Stimulated activated CD8-positive, alpha-beta memory T cell treated with anti-CD3 and anti-CD28 coated beads, Interleukin-15, amount 100 ng/mL, for 4 hours (primary cell): ENCODE results near the gene MTF2.
A peak's percentile ranks its signal among the peaks of the same experiment; 100 is the strongest.
"Not testable (repeated sequence)": the region's sequence is repeated elsewhere in the genome, so short reads cannot be mapped to it uniquely, and the experiment has no call there.

Experiments
- DNase-seq, 2 donors: peaks; one replicate each; pipeline ENCODE4 v3.0.0-alpha.2; 2020; ENCODE audit warnings: low read depth in 2 of 2

MTF2 gene

GRCh38 chr1:93140106-93140505 lies 61.0 kb downstream of the MTF2 start:
- no peak for DNase-seq

GRCh38 chr1:93142161-93142560 lies 63.1 kb downstream of the MTF2 start:
- no peak for DNase-seq

DNA sequence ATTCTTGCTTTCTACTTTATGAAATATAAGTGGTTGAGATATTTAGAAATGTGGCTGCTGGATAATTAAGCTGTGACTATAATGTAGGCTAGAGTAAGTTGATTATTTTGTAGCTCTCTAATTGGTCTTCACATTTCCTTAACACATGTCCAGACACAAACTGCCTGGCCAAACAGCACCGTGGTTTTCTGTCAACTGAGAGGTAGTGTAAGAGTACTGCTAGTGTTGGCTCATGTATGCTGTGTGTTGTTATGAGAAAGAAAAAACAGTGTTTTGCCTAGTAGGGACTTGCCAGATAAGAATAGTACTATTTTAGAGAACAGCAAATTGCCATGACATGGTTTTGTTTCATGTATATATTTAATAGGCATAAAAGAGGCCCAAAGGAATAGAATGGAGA lies 64.1 kb downstream of the MTF2 start:
- no peak for DNase-seq

- no peak for DNase-seq
These were observed 64.7 kb downstream of the MTF2 start for GRCh38 chr1:93143769-93144168.

- no peak for DNase-seq
These were observed 68.9 kb downstream of the MTF2 start for GRCh38 chr1:93148001-93148400.

DNA sequence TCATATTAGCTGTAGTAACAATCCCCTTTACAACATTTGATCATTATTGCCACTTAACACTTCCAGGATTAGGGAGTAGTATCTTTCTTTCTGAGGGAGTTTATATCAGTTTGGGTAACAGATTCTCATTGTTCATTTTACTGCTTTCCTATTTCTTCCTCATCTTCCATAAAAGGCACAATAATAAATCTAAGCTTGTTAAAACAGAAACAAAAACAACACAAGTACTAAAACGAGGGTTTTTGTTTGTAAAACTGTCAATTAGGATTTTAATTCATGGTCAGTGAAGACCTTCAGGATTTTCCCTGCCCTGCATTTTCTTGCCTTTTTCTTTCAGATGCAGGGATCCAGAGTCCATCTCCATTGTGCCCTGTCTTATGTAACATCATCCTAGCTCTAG lies 71.6 kb downstream of the MTF2 start:
- DNase-seq: no peak

DNA sequence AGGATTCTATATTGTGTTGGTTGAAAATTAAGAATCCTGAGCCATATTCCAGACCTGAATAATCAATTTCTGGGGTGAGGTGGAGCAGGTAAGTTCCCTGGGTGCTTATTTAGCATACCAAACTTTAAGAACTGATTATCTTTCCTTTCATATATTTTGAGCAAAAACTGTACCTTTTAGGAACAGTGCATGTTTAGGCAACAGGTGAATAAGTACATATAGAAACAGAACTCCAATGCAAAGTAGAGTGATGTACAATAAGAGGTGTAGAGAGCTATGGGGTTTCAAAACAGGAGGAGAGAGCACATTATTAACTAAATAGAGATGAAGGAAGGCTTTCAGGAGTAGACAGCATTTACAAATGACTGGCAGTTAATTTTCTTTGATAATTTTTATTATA lies 72.4 kb downstream of the MTF2 start:
- no peak for DNase-seq

- no peak for DNase-seq
These were observed 73.8 kb downstream of the MTF2 start for GRCh38 chr1:93152835-93153234.

DNA sequence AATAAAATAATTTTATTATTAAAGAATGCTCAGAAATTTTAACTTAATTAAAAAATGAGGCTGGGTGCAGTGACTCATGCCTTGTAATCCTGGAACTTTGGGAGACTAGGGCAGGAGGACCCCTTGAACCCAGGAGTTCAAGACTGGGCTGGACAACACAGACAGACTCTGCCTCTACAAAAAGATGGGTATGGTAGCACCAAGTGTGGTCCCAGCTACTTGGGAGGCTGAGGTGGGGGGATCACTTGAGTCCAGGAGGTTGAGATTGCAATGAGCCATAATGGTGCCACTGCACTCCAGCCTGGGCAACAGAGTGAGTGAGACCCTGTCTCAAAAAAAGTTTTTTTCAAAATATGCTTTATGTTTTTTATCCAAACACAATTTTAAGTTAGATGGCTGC lies 75.8 kb downstream of the MTF2 start:
- no peak for DNase-seq

- DNase-seq: no peak
These were observed 76.3 kb downstream of the MTF2 start for GRCh38 chr1:93155335-93155734.

- DNase-seq: no peak
These were observed 80.3 kb downstream of the MTF2 start for GRCh38 chr1:93159337-93159736.

- DNase-seq: not testable (repeated sequence)
These were observed 84.2 kb downstream of the MTF2 start for GRCh38 chr1:93163314-93163713.

DNA sequence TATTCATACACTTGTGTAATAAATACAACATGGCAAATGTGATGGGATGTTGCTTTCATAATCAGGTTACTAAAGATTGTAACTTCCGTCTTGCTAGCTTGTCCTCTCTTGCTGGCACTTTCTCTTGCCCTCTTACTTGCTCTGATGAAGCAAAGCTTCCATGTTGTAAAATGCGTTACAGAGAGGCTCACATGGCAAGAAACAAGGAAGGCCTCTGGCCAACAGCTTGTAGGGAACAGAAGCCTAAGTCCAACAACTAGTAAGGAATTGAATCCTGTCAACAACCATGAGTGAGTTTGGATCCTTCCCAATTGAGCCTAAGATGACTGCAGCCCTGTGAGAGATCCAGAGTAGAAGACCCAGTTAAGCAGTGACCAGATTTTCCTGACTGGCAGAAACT lies 85.7 kb downstream of the MTF2 start:
- no peak for DNase-seq

GRCh38 chr1:93165895-93166294 lies 86.8 kb downstream of the MTF2 start:
- DNase-seq: not testable (repeated sequence)

DNA sequence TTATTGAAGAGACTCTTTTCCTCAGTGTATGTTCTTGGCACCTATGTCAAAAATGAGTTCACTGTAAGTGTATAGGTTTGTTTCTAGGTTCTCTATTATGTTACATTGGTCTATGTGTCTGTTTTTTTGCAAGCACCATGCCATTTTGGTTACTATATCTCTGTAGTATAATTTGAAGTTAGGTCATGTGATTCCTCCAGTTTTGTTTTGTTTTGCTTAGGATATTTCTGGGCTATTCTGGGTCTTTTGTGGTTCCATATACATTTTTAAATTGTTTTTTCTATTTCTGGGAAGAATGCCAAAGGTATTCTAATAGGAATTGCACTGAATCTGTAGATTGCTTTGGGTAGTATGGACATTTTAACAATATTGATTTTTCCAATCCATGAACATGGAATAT lies 87.9 kb downstream of the MTF2 start:
- no peak for DNase-seq

GRCh38 chr1:93170141-93170678 lies 91.1 kb downstream of the MTF2 start:
- not testable (repeated sequence) for DNase-seq

GRCh38 chr1:93171549-93172034 lies 92.5 kb downstream of the MTF2 start:
- DNase-seq: no peak

GRCh38 chr1:93172778-93173177 lies 93.7 kb downstream of the MTF2 start:
- no peak for DNase-seq

DNA sequence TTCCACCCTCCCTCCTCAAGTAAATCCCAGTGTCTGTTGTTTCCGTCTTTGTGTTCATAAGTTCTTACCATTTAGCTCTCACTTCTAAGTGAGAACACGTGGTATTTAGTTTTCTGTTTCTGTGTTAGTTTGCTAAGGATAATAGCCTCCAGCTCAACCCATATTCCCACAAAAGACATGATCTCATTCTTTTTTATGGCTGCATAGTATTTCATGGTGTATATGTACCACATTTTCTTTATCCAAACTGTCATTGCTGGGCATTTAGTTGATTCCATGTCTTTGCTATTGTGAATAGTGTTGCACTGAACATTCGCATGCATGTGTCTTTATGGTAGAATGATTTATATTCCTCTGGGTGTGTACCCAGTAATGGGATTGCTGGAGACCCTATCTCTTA lies 95.6 kb downstream of the MTF2 start:
- DNase-seq: not testable (repeated sequence)

DNA sequence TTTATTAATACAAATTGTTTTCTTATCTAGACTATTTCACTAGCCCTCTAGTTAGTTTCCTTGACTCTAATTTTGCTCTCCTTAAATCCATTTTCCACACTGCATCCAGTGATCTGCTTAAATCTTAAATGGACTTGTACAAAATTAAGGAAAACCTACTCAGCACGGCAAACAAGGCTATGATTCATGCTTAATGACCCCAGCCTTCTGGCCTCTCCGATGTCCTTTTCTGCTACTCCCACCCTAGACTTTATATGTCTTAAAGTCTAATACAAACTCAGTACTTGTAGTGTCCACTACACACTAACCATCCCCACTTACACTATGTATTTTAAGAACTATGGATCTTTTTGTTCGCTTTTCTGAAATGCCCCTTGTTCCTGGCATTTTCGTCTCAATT lies 98.9 kb downstream of the MTF2 start:
- DNase-seq: no peak

DNA sequence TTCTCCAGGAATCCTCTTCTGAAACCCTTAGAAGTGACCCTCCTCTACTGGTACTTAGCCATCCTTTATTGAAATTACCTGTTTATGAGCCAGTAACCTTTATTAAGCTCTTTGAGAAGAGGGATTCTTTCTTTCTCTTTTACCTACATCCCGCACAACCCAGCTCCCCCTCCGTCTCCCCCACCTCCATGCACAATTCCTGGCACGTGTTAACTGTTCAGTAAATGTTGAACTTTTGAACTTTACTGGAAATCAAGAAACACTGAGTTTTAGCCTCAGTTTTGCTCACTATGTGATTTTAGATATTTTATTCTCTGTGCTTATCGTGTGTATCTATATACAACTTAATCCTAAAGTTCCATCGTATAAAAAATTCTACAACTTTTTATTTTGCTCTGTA lies 99.3 kb downstream of the MTF2 start:
- DNase-seq: no peak

GRCh38 chr1:93179886-93180722 lies 101.0 kb downstream of the MTF2 start, which contains the start of gene TMED5:
TMED5 (minus strand) TSS chr1:93180413; CDS start chr1:93180242, 171 bp downstream.
- peak; percentile 92 to 95 for DNase-seq
